GM12801 (cell line): ENCODE measurements around the gene TIAM1.

Source experiments
- CTCF ChIP-seq: IDR thresholded peaks from one replicate; pipeline ENCODE4 v1.5.1; 2011; ENCODE audit warnings: control low read depth; ENCODE audit not compliant: insufficient read length; ENCODE audit errors: extremely low read depth

Gene TIAM1

GRCh38 chr21:31331231-31331630 is 12.8 kb downstream of the TIAM1 start:
- no peak for TF ChIP-seq CTCF

- TF ChIP-seq CTCF, result no peak
Observed at GRCh38 chr21:31330144-31330483, 13.9 kb downstream of the TIAM1 start.

GRCh38 chr21:31329456-31330143 is 14.5 kb downstream of the TIAM1 start:
- no peak for TF ChIP-seq CTCF

- no peak for TF ChIP-seq CTCF
Observed at GRCh38 chr21:31326522-31327242, 17.4 kb downstream of the TIAM1 start.

- no peak for TF ChIP-seq CTCF
Observed at GRCh38 chr21:31318971-31319370, 25.1 kb downstream of the TIAM1 start.

- no peak for TF ChIP-seq CTCF
Observed at GRCh38 chr21:31317688-31318087, 26.4 kb downstream of the TIAM1 start.

- no peak for TF ChIP-seq CTCF
Observed at GRCh38 chr21:31316488-31317169, 27.4 kb downstream of the TIAM1 start.
